ENCODE measurements around the gene OR2V2. TPM values are rescaled to one million over a fixed set of nuclear protein-coding genes. Genes with fewer than 3 reads are reported as not detected.
A peak's percentile ranks its signal among the peaks of the same experiment; 100 is the strongest.

The OR2V2 gene
- total RNA-seq, 1 donor from 2014 or later = not detected

DNA sequence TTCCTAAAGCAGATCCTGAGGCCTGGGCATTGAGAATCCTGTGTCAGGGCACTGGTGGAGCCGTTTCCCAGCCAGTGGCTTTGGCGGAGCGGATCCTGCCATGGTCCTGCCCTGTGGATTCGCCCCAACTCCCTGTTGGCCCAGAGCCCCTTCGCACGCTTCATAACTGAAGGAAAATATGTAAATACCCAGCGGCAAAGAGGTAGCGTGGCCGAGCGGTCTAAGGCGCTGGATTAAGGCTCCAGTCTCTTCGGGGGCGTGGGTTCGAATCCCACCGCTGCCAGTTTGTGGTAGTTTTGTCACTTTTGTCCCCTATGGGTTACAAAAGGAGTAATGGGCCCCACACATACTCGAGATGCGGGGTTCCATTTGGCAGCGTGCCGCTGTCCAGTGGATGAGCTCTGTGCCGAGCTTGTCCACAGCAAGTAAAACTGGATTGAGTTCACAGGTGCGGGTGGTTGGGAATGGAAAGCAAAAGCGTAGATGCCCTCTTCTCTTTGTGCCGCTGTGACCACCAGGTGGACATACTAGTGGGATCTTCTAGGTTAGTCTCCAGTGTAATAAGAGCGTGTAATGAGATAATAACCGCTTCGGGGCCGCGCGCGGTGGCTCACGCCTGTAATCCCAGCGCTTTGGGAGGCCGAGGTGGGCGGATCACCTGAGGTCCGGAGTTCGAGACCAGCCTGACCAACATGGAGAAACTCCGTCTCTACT is 40.3 kb downstream of the OR2V2 start:
- ATAC-seq (ENCODE audit: low read depth) = no peak
- TF ChIP-seq, protein P1, sequence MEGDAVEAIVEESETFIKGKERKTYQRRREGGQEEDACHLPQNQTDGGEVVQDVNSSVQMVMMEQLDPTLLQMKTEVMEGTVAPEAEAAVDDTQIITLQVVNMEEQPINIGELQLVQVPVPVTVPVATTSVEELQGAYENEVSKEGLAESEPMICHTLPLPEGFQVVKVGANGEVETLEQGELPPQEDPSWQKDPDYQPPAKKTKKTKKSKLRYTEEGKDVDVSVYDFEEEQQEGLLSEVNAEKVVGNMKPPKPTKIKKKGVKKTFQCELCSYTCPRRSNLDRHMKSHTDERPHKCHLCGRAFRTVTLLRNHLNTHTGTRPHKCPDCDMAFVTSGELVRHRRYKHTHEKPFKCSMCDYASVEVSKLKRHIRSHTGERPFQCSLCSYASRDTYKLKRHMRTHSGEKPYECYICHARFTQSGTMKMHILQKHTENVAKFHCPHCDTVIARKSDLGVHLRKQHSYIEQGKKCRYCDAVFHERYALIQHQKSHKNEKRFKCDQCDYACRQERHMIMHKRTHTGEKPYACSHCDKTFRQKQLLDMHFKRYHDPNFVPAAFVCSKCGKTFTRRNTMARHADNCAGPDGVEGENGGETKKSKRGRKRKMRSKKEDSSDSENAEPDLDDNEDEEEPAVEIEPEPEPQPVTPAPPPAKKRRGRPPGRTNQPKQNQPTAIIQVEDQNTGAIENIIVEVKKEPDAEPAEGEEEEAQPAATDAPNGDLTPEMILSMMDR (IDR thresholded peaks at IDR 0.05) = no peak
- ChIA-PET POLR2A (interaction anchor here (0.6 to 12.0 kb wide), 11 partner anchors 15 to 377 kb away, joined by 3 to 317 read pairs (median 14); partner anchors contain the start of genes RACK1, TRIM41, TRIM52 and TRIM7), CTCF (interaction anchor here (1.2 to 2.6 kb wide), 4 partner anchors 11 to 37 kb away, joined by 3 to 7 read pairs (median 6); no protein-coding TSS in a partner anchor)
- H3K4me1 Mint-ChIP-seq = peaks cover 51% of the 10 kb centered on the region
- peak overlapping the region; percentile 88 for H3K4me3 Mint-ChIP-seq
- peaks cover 28% of the 10 kb centered on the region for H3K36me3 Mint-ChIP-seq (ENCODE audit: low read depth)
- peaks cover 11% of the 10 kb centered on the region for H3K27me3 Mint-ChIP-seq
- intact Hi-C loops (cut with micrococcal nuclease) = loop anchor here (1.0 kb wide), 4 partner anchors 14 to 326 kb away; partner anchors contain the start of genes RACK1 and ZFP62
- peak; percentile 58 for DNase-seq
- peak overlapping the region; percentile 98 for H3K27ac Mint-ChIP-seq
- H3K9me3 Mint-ChIP-seq = no peaks in the 10 kb centered on the region

DNA sequence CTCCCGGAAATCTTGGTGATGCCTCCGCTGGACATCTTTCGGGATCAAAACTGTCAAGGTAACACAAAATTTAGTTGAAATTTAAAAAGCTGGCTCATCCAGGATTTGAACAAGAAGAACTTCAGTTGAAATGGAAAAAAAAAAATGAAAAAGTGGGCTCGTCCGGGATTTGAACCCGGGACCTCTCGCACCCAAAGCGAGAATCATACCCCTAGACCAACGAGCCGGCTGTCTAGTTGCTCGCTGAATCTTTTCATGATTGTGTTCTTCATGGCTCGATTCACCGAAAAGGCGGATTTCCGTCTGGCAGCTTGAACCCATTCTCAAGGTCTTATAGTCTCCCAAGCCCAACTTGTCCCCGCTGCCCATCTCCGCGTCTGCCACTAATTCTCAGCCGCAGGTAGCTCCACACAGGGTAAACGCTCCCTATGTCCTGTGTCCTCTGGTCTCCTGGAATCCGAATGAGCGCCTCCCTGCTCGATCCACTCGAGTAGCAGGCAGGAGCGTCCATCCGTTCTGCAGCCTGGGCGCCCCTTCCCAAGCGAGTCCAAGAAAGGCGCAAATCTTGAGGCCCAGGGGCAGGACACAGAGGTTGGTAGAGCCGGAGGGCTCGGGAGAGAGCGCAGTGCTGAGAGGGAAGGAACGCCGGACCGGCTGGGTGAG is 41.4 kb downstream of the OR2V2 start:
- Mint-ChIP-seq H3K4me3 (peak overlapping the region; percentile 88), H3K27me3 (peaks cover 11% of the 10 kb centered on the region), H3K9me3 (no peaks in the 10 kb centered on the region), H3K4me1 (peaks cover 52% of the 10 kb centered on the region), H3K36me3 (ENCODE audit: low read depth) (peaks cover 28% of the 10 kb centered on the region), H3K27ac (peak overlapping the region; percentile 98)
- peak; percentile 72 for DNase-seq
- CTCF ChIA-PET = interaction anchor here (0.9 to 3.4 kb wide), 5 partner anchors 9 to 36 kb away, joined by 3 to 17 read pairs (median 5); no protein-coding TSS in a partner anchor
- ATAC-seq (ENCODE audit: low read depth) = peak; percentile 7
- TF ChIP-seq, protein P1 (IDR thresholded peaks at IDR 0.05) = no peak
- POLR2A ChIA-PET = interaction anchor here (0.7 to 12.0 kb wide), 15 partner anchors 14 to 385 kb away, joined by 3 to 317 read pairs (median 14); partner anchors contain the start of genes RACK1, TRIM41, TRIM52 and TRIM7
- intact Hi-C loops (cut with micrococcal nuclease) = loop anchor here (1.0 kb wide), 4 partner anchors 16 to 328 kb away; partner anchors contain the start of genes RACK1 and ZFP62

DNA sequence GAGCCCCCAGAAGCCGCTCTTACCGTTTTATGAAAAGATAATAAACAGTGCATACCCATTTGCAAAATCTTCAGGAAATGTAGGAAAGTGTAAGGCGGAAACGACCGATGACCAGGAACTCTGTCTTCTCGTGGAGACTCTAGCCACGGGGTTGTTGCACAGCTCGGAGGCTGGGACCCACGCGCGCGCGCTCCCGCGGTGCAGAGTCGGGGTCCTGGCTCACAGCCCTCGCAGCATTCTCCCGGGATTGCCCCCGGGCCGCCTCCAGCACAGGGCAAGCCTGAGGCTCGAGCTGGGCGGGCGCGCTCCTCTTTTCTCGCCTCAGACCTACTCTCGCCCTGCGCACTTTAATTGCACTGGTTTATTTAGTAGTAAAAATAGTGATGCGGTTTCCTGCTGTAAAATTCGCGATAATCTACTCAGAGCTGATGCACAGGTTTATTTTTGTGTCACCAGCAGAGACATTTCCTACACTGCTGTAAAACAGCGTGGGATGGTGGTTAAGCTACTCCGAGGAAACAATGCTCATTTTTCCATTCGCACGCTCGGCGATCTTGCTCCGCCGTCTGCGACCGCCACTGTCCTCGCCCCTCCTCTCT is 42.1 kb downstream of the OR2V2 start:
- Mint-ChIP-seq H3K27me3 (peaks cover 11% of the 10 kb centered on the region), H3K27ac (peak overlapping the region; percentile 98), H3K4me1 (peaks cover 47% of the 10 kb centered on the region), H3K9me3 (no peaks in the 10 kb centered on the region), H3K4me3 (peak overlapping the region; percentile 88), H3K36me3 (ENCODE audit: low read depth) (peaks cover 28% of the 10 kb centered on the region)
- intact Hi-C loops (cut with micrococcal nuclease) = no loop called here
- ChIA-PET CTCF (interaction anchor here (0.9 to 3.4 kb wide), 3 partner anchors 9 to 33 kb away, joined by 3 to 17 read pairs (median 5); no protein-coding TSS in a partner anchor), POLR2A (interaction anchor here (0.5 to 12.0 kb wide), 20 partner anchors 14 to 386 kb away, joined by 3 to 317 read pairs (median 8); partner anchors contain the start of genes RACK1, TRIM41, TRIM52 and TRIM7)
- peak; percentile 1 for ATAC-seq (ENCODE audit: low read depth)
- TF ChIP-seq, protein P1 (IDR thresholded peaks at IDR 0.05) = no peak
- peak; percentile 47 for DNase-seq

DNA sequence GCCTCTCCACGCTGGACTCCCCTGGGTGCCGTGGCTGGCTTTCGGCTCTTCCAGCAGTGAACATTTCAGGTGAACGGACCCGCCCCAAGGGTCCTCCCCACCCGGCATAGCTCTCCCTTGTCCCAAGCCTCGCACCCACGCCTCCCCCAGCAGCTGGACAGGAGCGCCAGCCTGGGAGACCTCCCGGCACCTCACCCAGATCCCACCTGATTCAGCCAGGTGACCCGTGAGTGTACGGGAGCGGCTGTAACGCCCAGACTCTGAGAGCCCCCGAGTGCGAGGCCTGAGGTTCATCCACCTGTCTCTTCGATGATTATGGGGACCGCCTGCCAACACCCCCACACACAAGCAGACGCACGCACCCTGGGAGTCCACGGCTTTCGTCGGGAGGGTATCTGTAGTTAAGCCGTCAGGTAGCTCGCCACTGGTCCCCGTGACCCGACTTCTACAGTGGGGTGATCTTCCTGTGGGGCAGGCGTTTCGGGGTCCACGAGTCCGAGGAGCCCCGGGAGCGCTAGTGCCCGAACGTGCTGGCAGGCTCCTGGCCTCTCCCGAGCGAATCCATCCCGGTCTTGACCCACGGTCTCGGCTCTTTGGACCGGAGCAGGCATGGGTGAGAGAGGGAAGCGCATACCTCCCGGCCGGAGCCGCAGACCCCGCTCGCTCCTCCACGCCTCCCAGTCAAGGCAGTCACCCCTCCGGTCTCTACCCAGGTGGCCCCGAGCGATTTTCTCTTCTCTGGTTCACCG is 42.8 kb downstream of the OR2V2 start:
- TF ChIP-seq, protein P1 (IDR thresholded peaks at IDR 0.05) = no peak

More for the DNA sequence above, 42.8 kb downstream of the OR2V2 start:
- Mint-ChIP-seq H3K36me3 (ENCODE audit: low read depth) (peaks cover 28% of the 10 kb centered on the region), H3K4me1 (peaks cover 42% of the 10 kb centered on the region), H3K9me3 (no peaks in the 10 kb centered on the region), H3K27ac (peak overlapping the region; percentile 98), H3K4me3 (peak overlapping the region; percentile 88), H3K27me3 (peaks cover 11% of the 10 kb centered on the region)
- ChIA-PET CTCF (interaction anchor here (0.9 to 3.4 kb wide), 3 partner anchors 8 to 32 kb away, joined by 3 to 17 read pairs (median 5); no protein-coding TSS in a partner anchor), POLR2A (interaction anchor here (0.7 to 12.0 kb wide), 15 partner anchors 13 to 387 kb away, joined by 3 to 317 read pairs (median 12); partner anchors contain the start of genes RACK1, TRIM41, TRIM52 and TRIM7)
- DNase-seq (peak; percentile 48), ATAC-seq (ENCODE audit: low read depth) (no peak)
- intact Hi-C loops (cut with micrococcal nuclease) = no loop called here
